Coronary artery (tissue), 2 donors: ENCODE results near the gene CTNNBIP1.

Experiments
- DNase-seq: peaks from one replicate; pipeline ENCODE4 v3.0.0-alpha.2; 2017; ENCODE audit warnings: low spot score
- H3K27ac ChIP-seq, 2 donors: fragments of 200-600 bp; sonication (generic); one replicate each; pipeline ENCODE4 v1.5.1; 2016 to 2019
- H3K4me3 ChIP-seq: fragments of 200-600 bp; sonication (generic); 2 replicates; pipeline ENCODE4 v1.5.1; 2016; ENCODE audit warnings: mild to moderate bottlenecking, moderate library complexity
- CTCF ChIP-seq: fragments of 200-600 bp; sonication (generic); IDR thresholded peaks from one replicate; pipeline ENCODE4 v1.5.1; 2019; ENCODE audit warnings: antibody characterized with exemption

CTNNBIP1 gene

DNA sequence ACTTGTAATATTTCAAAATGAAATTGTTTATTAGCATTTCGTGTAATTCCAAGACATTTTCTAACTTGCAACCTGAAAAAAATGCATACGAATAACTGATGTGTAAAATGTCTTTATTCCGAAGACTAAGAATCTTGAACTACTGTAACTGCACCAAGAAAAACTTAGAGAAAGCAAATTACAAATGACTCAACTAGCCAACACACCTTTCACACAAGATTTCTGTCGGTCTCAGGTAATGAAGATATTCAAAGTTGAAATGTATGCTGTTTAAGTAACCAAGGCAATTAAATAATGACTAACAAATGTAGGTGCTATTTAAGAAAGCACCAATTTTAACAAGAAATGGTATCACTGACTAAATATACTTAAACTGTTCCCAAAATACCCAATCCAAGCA, 88.4 kb downstream of the CTNNBIP1 start:
- no peak overlapping the region for H3K27ac ChIP-seq
- TF ChIP-seq CTCF = no peak
- H3K4me3 ChIP-seq = no peak overlapping the region
- no peak for DNase-seq

DNA sequence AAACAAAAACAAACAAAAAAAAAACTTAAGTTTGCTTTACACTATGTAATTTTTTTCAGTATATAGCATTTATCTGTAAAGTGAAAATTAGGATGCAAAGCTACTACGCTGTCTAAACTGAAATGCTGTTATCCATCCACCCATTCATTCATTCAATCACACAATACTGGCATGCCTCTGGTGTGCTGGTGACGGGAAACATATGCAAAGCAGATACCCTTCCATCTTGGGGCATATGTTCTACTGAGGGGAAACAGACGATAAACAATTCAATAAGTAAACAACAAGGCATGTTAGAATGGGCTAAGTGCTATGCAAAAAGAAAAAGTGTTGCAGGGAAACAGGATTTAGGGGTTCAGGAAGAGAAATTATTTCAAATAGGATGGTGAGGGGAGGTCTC, 89.5 kb downstream of the CTNNBIP1 start:
- DNase-seq = no peak
- TF ChIP-seq CTCF = no peak
- Histone ChIP-seq H3K27ac (no peak overlapping the region), H3K4me3 (no peak overlapping the region)

DNA sequence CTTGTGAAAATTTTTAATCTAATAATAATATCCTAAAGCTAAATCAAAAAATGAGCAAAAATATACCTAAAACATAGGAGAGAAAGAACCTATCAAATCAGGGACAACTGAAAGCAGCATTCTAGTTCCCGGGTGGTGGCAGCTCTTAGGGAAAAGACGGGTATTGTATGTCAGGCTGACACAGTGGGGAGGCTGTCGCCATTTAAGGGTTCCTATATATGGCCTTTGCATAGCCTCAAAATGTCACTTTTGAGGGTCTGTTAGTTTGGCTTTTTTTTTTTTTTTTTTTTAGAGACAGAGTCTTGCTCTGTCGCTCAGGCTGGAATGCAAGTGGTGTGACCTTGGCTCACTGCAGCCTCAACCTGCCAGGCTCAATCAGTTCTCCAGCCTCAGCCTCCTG, 92.3 kb downstream of the CTNNBIP1 start:
- no peak overlapping the region for H3K27ac ChIP-seq
- TF ChIP-seq CTCF = no peak
- DNase-seq = no peak
- H3K4me3 ChIP-seq = no peak overlapping the region

DNA sequence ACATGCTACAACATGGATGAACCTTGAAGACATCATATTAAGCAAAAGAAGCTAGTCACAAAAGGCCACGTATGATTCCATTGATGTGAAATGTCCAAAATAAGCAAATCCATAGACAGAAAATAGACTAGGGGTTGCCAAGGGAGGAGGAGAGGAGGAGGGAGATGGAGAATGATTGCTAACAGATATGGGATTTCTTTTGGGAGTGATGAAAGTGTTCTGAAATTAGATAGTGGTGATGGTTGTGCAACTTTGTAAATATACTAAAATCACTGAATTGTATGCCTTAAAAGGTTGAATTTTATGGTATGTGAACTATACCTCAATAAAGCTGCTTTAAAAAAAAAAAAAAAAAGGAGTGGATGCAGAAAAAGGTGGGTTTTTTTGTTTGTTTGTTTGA, 93.9 kb downstream of the CTNNBIP1 start:
- H3K27ac ChIP-seq = no peak overlapping the region
- no peak for DNase-seq
- H3K4me3 ChIP-seq = no peak overlapping the region
- TF ChIP-seq CTCF = no peak

GRCh38 chr1:9815150-9815549, 94.9 kb downstream of the CTNNBIP1 start:
- Histone ChIP-seq H3K27ac (no peak overlapping the region), H3K4me3 (no peak overlapping the region)
- no peak for TF ChIP-seq CTCF
- no peak for DNase-seq

DNA sequence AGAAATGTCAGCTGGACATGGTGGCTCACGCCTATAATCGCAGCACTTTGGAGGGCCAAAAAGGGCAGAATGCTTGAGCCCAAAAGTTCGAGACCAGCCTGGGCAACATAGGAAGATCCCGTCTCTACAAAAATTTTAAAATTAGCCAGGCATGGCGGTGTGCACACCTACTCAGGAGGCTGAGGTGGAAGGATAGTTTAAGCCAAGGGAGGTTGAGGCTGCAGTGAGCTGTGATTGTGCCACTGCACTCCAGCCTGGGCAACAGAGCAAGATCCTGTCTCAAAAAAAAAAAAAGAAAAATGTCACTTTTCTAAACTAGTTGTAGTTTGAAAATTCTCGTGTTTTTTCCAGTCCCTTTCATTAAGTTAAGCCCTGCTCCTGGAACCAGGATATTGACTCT, 95.5 kb downstream of the CTNNBIP1 start:
- DNase-seq = no peak
- H3K4me3 ChIP-seq = no peak overlapping the region
- no peak overlapping the region for H3K27ac ChIP-seq
- no peak for TF ChIP-seq CTCF

GRCh38 chr1:9811239-9811966, 98.7 kb downstream of the CTNNBIP1 start:
- no peak for TF ChIP-seq CTCF
- H3K4me3 ChIP-seq = no peak overlapping the region
- H3K27ac ChIP-seq = no peak overlapping the region

More at GRCh38 chr1:9811239-9811966, 98.7 kb downstream of the CTNNBIP1 start:
- DNase-seq = no peak
